Measurements from ENCODE around the gene SH3BP4. TPM values are rescaled to one million over a fixed set of nuclear protein-coding genes. Genes with fewer than 3 reads are reported as not detected.

Gene SH3BP4
- total and polyA plus RNA-seq, 2 of the 13 experiments (the other 11 are each of a cell fraction or from before 2014, with no cell fraction given) = 34.6 to 99.1 TPM

GRCh38 chr2:235003096-235003775 lies 51.4 kb downstream of the SH3BP4 start (continued):
- peak; percentile 51; the same call in 1 of the 2 replicates for TF ChIP-seq ZFP91 (CRISPR knock-in tag; IDR thresholded peaks at IDR 0.05; ENCODE audit: borderline replicate concordance)
- 0 out of 2 replicates have a peak, but pooled peaks have one; percentile 23 for TF ChIP-seq HDAC2 (CRISPR knock-in tag; IDR thresholded peaks at IDR 0.05)
- TF ChIP-seq ADNP (CRISPR knock-in tag; IDR thresholded peaks at IDR 0.05) = peak; percentile 88
- TF ChIP-seq ZNF609 (CRISPR knock-in tag; IDR thresholded peaks at IDR 0.05; ENCODE audit: borderline replicate concordance) = 0 out of 2 replicates have a peak, but pooled peaks have one; percentile 13
- 0 out of 2 replicates have a peak, but pooled peaks have one; percentile 10 for TF ChIP-seq RARA (CRISPR knock-in tag; IDR thresholded peaks at IDR 0.05)
- peak; percentile 58; the same call in 1 of the 2 replicates for TF ChIP-seq RCOR2 (CRISPR knock-in tag; IDR thresholded peaks at IDR 0.05)
- 0 out of 2 replicates have a peak, but pooled peaks have one; percentile 12 for TF ChIP-seq ZNF839 (CRISPR knock-in tag; IDR thresholded peaks at IDR 0.05; ENCODE audit: borderline replicate concordance)
- TF ChIP-seq ZNF713 (CRISPR knock-in tag; IDR thresholded peaks at IDR 0.05) = no peak
- TF ChIP-seq DPF2 (CRISPR knock-in tag; IDR thresholded peaks at IDR 0.05; ENCODE audit: borderline replicate concordance, low read depth) = 0 out of 2 replicates have a peak, but pooled peaks have one; percentile 42
- TF ChIP-seq ZNF280D (CRISPR knock-in tag; IDR thresholded peaks at IDR 0.05) = no peak

Data from HepG2 (cell line).